SK-N-SH treated with all-trans-retinoic acid at 6 μM for 48 hours (cell line): ENCODE results near the gene DNAJC9.

Experiments
- ATAC-seq: fragments of 200-7000 bp; cut with Tn5 transposase; 3 replicates; pipeline ENCODE4 v1.9.1; 2020; ENCODE audit warnings: mild to moderate bottlenecking, moderate library complexity
- ARNTL ChIP-seq: fragments of 450-650 bp; formaldehyde crosslinking; IDR thresholded peaks from 2 replicates; pipeline ENCODE4 v1.5.0; 2020; ENCODE audit warnings: low read depth, mild to moderate bottlenecking, moderate library complexity, borderline replicate concordance
- BACH2 ChIP-seq: fragments of 250-450 bp; sonication (Bioruptor Pico); IDR thresholded peaks from 2 replicates; pipeline ENCODE4 v1.9.0; 2021; ENCODE audit warnings: mild to moderate bottlenecking, borderline replicate concordance
- CREB5 ChIP-seq: fragments of 250-450 bp; sonication (Bioruptor Pico); IDR thresholded peaks from 2 replicates; pipeline ENCODE4 v1.5.1; 2020; ENCODE audit warnings: low read depth, mild to moderate bottlenecking, moderate library complexity
- CSDC2 ChIP-seq: fragments of 250-450 bp; sonication (Bioruptor Pico); IDR thresholded peaks from 2 replicates; pipeline ENCODE4 v1.5.0; 2020; ENCODE audit warnings: mild to moderate bottlenecking, moderate library complexity
- CSRNP3 ChIP-seq: fragments of 250-450 bp; sonication (Bioruptor Pico); IDR thresholded peaks from 2 replicates; pipeline ENCODE4 v1.5.1; 2021; ENCODE audit warnings: mild to moderate bottlenecking, moderate library complexity
- ESRRG ChIP-seq: fragments of 250-450 bp; sonication (Bioruptor Pico); IDR thresholded peaks from 2 replicates; pipeline ENCODE4 v1.6.1; 2021; ENCODE audit warnings: mild to moderate bottlenecking
- GLIS3 ChIP-seq: fragments of 250-450 bp; sonication (Bioruptor Pico); IDR thresholded peaks from 2 replicates; pipeline ENCODE4 v1.5.0; 2020; ENCODE audit warnings: mild to moderate bottlenecking, moderate library complexity
- ISL1 ChIP-seq: fragments of 250-450 bp; sonication (Bioruptor Pico); IDR thresholded peaks from 2 replicates; pipeline ENCODE4 v2.1.2; 2022; ENCODE audit warnings: mild to moderate bottlenecking, moderate library complexity
- OSR1 ChIP-seq: fragments of 250-450 bp; sonication (Bioruptor Pico); IDR thresholded peaks from 2 replicates; pipeline ENCODE4 v1.8.0; 2022; ENCODE audit warnings: moderate library complexity, mild to moderate bottlenecking, inconsistent platforms
- PATZ1 ChIP-seq: fragments of 250-450 bp; sonication (Bioruptor Pico); IDR thresholded peaks from 2 replicates; pipeline ENCODE4 v1.8.0; 2020; ENCODE audit warnings: mild to moderate bottlenecking, moderate library complexity, borderline replicate concordance
- POU6F1 ChIP-seq: fragments of 250-450 bp; sonication (Bioruptor Pico); IDR thresholded peaks from 2 replicates; pipeline ENCODE4 v1.8.0; 2021; ENCODE audit warnings: low read depth, mild to moderate bottlenecking, moderate library complexity, borderline replicate concordance
- PPARA ChIP-seq: fragments of 250-450 bp; sonication (Bioruptor Pico); IDR thresholded peaks from 2 replicates; pipeline ENCODE4 v1.5.0; 2020; ENCODE audit warnings: mild to moderate bottlenecking, borderline replicate concordance
- RARB ChIP-seq: fragments of 250-450 bp; sonication (Bioruptor Pico); IDR thresholded peaks from 2 replicates; pipeline ENCODE4 v1.8.0; 2021; ENCODE audit warnings: mild to moderate bottlenecking, moderate library complexity
- SNAI2 ChIP-seq: fragments of 250-450 bp; sonication (Bioruptor Pico); IDR thresholded peaks from 2 replicates; pipeline ENCODE4 v1.5.0; 2020; ENCODE audit warnings: mild to moderate bottlenecking, moderate library complexity
- TOX ChIP-seq: fragments of 250-450 bp; sonication (Bioruptor Pico); IDR thresholded peaks from 2 replicates; pipeline ENCODE4 v1.8.0; 2021; ENCODE audit warnings: mild to moderate bottlenecking, moderate library complexity, borderline replicate concordance
- TSHZ2 ChIP-seq: fragments of 250-450 bp; sonication (Bioruptor Pico); IDR thresholded peaks from 2 replicates; pipeline ENCODE4 v1.5.0; 2020; ENCODE audit warnings: mild to moderate bottlenecking, moderate library complexity
- ZC3H10 ChIP-seq: fragments of 250-450 bp; sonication (Bioruptor Pico); IDR thresholded peaks from 2 replicates; pipeline ENCODE4 v1.5.1; 2021; ENCODE audit warnings: mild to moderate bottlenecking, moderate library complexity
- ZFP3 ChIP-seq: fragments of 250-450 bp; sonication (Bioruptor Pico); IDR thresholded peaks from 2 replicates; pipeline ENCODE4 v1.5.0; 2020; ENCODE audit warnings: mild to moderate bottlenecking, moderate library complexity
- ZFP30 ChIP-seq: fragments of 450-650 bp; formaldehyde crosslinking; IDR thresholded peaks from 2 replicates; pipeline ENCODE4 v1.5.0; 2022; ENCODE audit warnings: mild to moderate bottlenecking, moderate library complexity
- ZNF565 ChIP-seq: fragments of 450-650 bp; formaldehyde crosslinking; conservative IDR thresholded peaks from 2 replicates; pipeline ENCODE4 v1.5.0; 2020; ENCODE audit warnings: low read depth, mild to moderate bottlenecking, moderate library complexity
- ZNF70 ChIP-seq: fragments of 450-650 bp; formaldehyde crosslinking; IDR thresholded peaks from 2 replicates; pipeline ENCODE4 v1.5.0; 2020; ENCODE audit warnings: mild to moderate bottlenecking, moderate library complexity
- ZNF8 ChIP-seq: fragments of 450-650 bp; formaldehyde crosslinking; IDR thresholded peaks from 2 replicates; pipeline ENCODE4 v1.5.0; 2020; ENCODE audit warnings: mild to moderate bottlenecking, moderate library complexity

Gene DNAJC9

GRCh38 chr10:73264423-73264822, 17.4 kb upstream of the DNAJC9 start:
- no peak for TF ChIP-seq CSDC2 (CRISPR knock-in tag)
- no peak for TF ChIP-seq PATZ1 (CRISPR knock-in tag)
- no peak for TF ChIP-seq TSHZ2 (CRISPR knock-in tag)
- TF ChIP-seq ZFP3 (CRISPR knock-in tag): no peak
- TF ChIP-seq OSR1 (CRISPR knock-in tag): no peak
- TF ChIP-seq CREB5: no peak
- TF ChIP-seq ISL1 (CRISPR knock-in tag): no peak
- ATAC-seq: no peak

GRCh38 chr10:73263693-73264347, 16.8 kb upstream of the DNAJC9 start:
- TF ChIP-seq TOX (no peak), RARB (no peak), POU6F1 (CRISPR knock-in tag) (no peak), ESRRG (CRISPR knock-in tag) (no peak), ZNF70 (no peak), CSRNP3 (CRISPR knock-in tag) (no peak), ZNF565 (no peak), ZNF8 (no peak), BACH2 (CRISPR knock-in tag) (no peak), ARNTL (CRISPR knock-in tag) (no peak), SNAI2 (CRISPR knock-in tag) (no peak), PPARA (CRISPR knock-in tag) (no peak), ZFP30 (no peak)
- ATAC-seq: peak; percentile 52; the same call in 2 of the 3 replicates

GRCh38 chr10:73262880-73263555, 16.0 kb upstream of the DNAJC9 start:
- ATAC-seq: no peak
- TF ChIP-seq OSR1 (CRISPR knock-in tag) (no peak), ZFP30 (no peak), ZC3H10 (CRISPR knock-in tag) (no peak), SNAI2 (CRISPR knock-in tag) (no peak), GLIS3 (CRISPR knock-in tag) (no peak), ARNTL (CRISPR knock-in tag) (no peak), RARB (no peak), PATZ1 (CRISPR knock-in tag) (no peak), CSDC2 (CRISPR knock-in tag) (no peak), POU6F1 (CRISPR knock-in tag) (no peak), CSRNP3 (CRISPR knock-in tag) (no peak)
